Activated CD4-positive, alpha-beta memory T cell treated with anti-CD3 and anti-CD28 coated beads for 36 hours (primary cell): ENCODE results near the gene ARHGAP26. TPM values are rescaled to one million over a fixed set of nuclear protein-coding genes. Genes with fewer than 3 reads are reported as not detected.

Source experiments
- CTCF ChIA-PET: fragments of 350-600 bp; sonication (Branson Sonifier 250); formaldehyde crosslinking; loops from one replicate; lab custom pipeline; 2021; ENCODE audit warnings: antibody characterized with exemption, inconsistent platforms; lab: Charles Lee
- POLR2A ChIA-PET: fragments of 350-600 bp; sonication (Branson Sonifier 250); formaldehyde crosslinking; loops from one replicate; lab custom pipeline; 2021; ENCODE audit warnings: antibody characterized with exemption; lab: Charles Lee
- DNase-seq: peaks from one replicate; pipeline ENCODE4 v3.0.0-alpha.2; 2020
- H3K27ac Mint-ChIP-seq: one replicate; pipeline ENCODE4 v1.8.0; 2021; ENCODE audit warnings: mixed read lengths
- H3K27me3 Mint-ChIP-seq: one replicate; pipeline ENCODE4 v1.8.0; 2021; ENCODE audit warnings: mixed read lengths
- H3K36me3 Mint-ChIP-seq: one replicate; pipeline ENCODE4 v1.8.0; 2021; ENCODE audit warnings: mixed read lengths
- H3K4me1 Mint-ChIP-seq: one replicate; pipeline ENCODE4 v1.8.0; 2021; ENCODE audit warnings: low read depth, mixed read lengths
- H3K4me3 Mint-ChIP-seq: one replicate; pipeline ENCODE4 v1.8.0; 2021; ENCODE audit warnings: mild to moderate bottlenecking, mixed read lengths
- H3K9me3 Mint-ChIP-seq: one replicate; pipeline ENCODE4 v1.8.0; 2021; ENCODE audit warnings: mixed read lengths
- intact Hi-C: fragments of 100-400 bp; cut with micrococcal nuclease; formaldehyde crosslinking; loops from one replicate; pipeline ENCODE4 v1.15.1; 2023
- total RNA-seq, 2 experiments: library from RNA; stranded (reverse); gene quantifications; one replicate each; pipeline ENCODE4 v1.2.3, GENCODE V29; 2021

The ARHGAP26 gene
- total RNA-seq, 2 experiments from 2014 or later, result 16.4 to 16.9 TPM

GRCh38 chr5:143064218-143064641, 294.1 kb downstream of the ARHGAP26 start:
- ChIA-PET POLR2A (interaction anchor here (0.6 to 1.1 kb wide), 3 partner anchors 8 to 156 kb away, joined by 3 read pairs; no protein-coding TSS in a partner anchor), CTCF (no interaction called here)
- no peaks in the 10 kb centered on the region for H3K9me3 Mint-ChIP-seq
- peaks cover 23% of the 10 kb centered on the region for H3K36me3 Mint-ChIP-seq
- H3K27me3 Mint-ChIP-seq, result no peaks in the 10 kb centered on the region
- no peak overlapping the region for H3K4me3 Mint-ChIP-seq
- intact Hi-C loops, result no loop called here
- peaks cover 45% of the 10 kb centered on the region for H3K4me1 Mint-ChIP-seq
- DNase-seq, result no peak
- no peak overlapping the region for H3K27ac Mint-ChIP-seq

- Mint-ChIP-seq H3K36me3 (peaks cover 22% of the 10 kb centered on the region), H3K27me3 (no peaks in the 10 kb centered on the region), H3K4me3 (no peak overlapping the region), H3K4me1 (peaks cover 40% of the 10 kb centered on the region), H3K9me3 (no peaks in the 10 kb centered on the region), H3K27ac (no peak overlapping the region)
- intact Hi-C loops, result loop anchor here (5.0 kb wide), 1 partner anchor 32 kb away; no protein-coding TSS in a partner anchor
- no peak for DNase-seq
- POLR2A ChIA-PET, result interaction anchor here (1.1 kb wide), 1 partner anchor 9 kb away, joined by 3 read pairs; no protein-coding TSS in a partner anchor
- CTCF ChIA-PET, result no interaction called here
These were observed 294.5 kb downstream of the ARHGAP26 start for GRCh38 chr5:143064676-143065075.

- ChIA-PET CTCF (no interaction called here), POLR2A (interaction anchor here (2.2 kb wide), 1 partner anchor 15 kb away, joined by 5 read pairs; no protein-coding TSS in a partner anchor)
- no peak overlapping the region for H3K27ac Mint-ChIP-seq
- intact Hi-C loops, result loop anchor here (5.0 kb wide), 1 partner anchor 33 kb away; no protein-coding TSS in a partner anchor
- DNase-seq, result peak; percentile 43
- H3K4me3 Mint-ChIP-seq, result no peak overlapping the region
- peaks cover 21% of the 10 kb centered on the region for H3K36me3 Mint-ChIP-seq
- H3K4me1 Mint-ChIP-seq, result peaks cover 37% of the 10 kb centered on the region
- H3K9me3 Mint-ChIP-seq, result no peaks in the 10 kb centered on the region
- no peaks in the 10 kb centered on the region for H3K27me3 Mint-ChIP-seq
These were observed 295.2 kb downstream of the ARHGAP26 start for GRCh38 chr5:143065185-143065965.

GRCh38 chr5:143065996-143066522, 295.9 kb downstream of the ARHGAP26 start:
- no peak overlapping the region for H3K4me3 Mint-ChIP-seq
- DNase-seq, result no peak
- H3K27me3 Mint-ChIP-seq, result no peaks in the 10 kb centered on the region
- peaks cover 37% of the 10 kb centered on the region for H3K4me1 Mint-ChIP-seq
- no peaks in the 10 kb centered on the region for H3K9me3 Mint-ChIP-seq
- ChIA-PET POLR2A (interaction anchor here (0.7 to 2.2 kb wide), 5 partner anchors 8 to 57 kb away, joined by 3 to 5 read pairs (median 3); no protein-coding TSS in a partner anchor), CTCF (no interaction called here)
- H3K27ac Mint-ChIP-seq, result peak overlapping the region; percentile 75
- intact Hi-C loops, result loop anchor here (1.0 to 5.0 kb wide), 3 partner anchors 10 to 57 kb away; no protein-coding TSS in a partner anchor
- peaks cover 22% of the 10 kb centered on the region for H3K36me3 Mint-ChIP-seq

GRCh38 chr5:143066556-143067281, 296.5 kb downstream of the ARHGAP26 start:
- Mint-ChIP-seq H3K36me3 (peaks cover 23% of the 10 kb centered on the region), H3K27ac (peak overlapping the region; percentile 75), H3K4me1 (peaks cover 37% of the 10 kb centered on the region), H3K4me3 (no peak overlapping the region), H3K27me3 (no peaks in the 10 kb centered on the region), H3K9me3 (peaks cover 2% of the 10 kb centered on the region)
- ChIA-PET CTCF (no interaction called here), POLR2A (interaction anchor here (0.7 to 2.2 kb wide), 5 partner anchors 9 to 58 kb away, joined by 3 to 5 read pairs (median 3); no protein-coding TSS in a partner anchor)
- DNase-seq, result peak; percentile 62
- intact Hi-C loops, result loop anchor here (1.0 to 5.0 kb wide), 4 partner anchors 10 to 58 kb away; no protein-coding TSS in a partner anchor

- no peaks in the 10 kb centered on the region for H3K27me3 Mint-ChIP-seq
- H3K4me3 Mint-ChIP-seq, result no peak overlapping the region
- intact Hi-C loops, result loop anchor here (5.0 kb wide), 1 partner anchor 36 kb away; no protein-coding TSS in a partner anchor
- peaks cover 17% of the 10 kb centered on the region for H3K36me3 Mint-ChIP-seq
- peaks cover 8% of the 10 kb centered on the region for H3K9me3 Mint-ChIP-seq
- CTCF ChIA-PET, result no interaction called here
- H3K4me1 Mint-ChIP-seq, result peaks cover 37% of the 10 kb centered on the region
- POLR2A ChIA-PET, result no interaction called here
- DNase-seq, result no peak
- H3K27ac Mint-ChIP-seq, result no peak overlapping the region
These were observed 298.5 kb downstream of the ARHGAP26 start for GRCh38 chr5:143068712-143069111.

- intact Hi-C loops, result no loop called here
- Mint-ChIP-seq H3K27ac (no peak overlapping the region), H3K36me3 (peaks cover 16% of the 10 kb centered on the region), H3K4me3 (no peak overlapping the region), H3K9me3 (peaks cover 8% of the 10 kb centered on the region), H3K27me3 (no peaks in the 10 kb centered on the region), H3K4me1 (peaks cover 13% of the 10 kb centered on the region)
- DNase-seq, result no peak
- CTCF ChIA-PET, result no interaction called here
- POLR2A ChIA-PET, result no interaction called here
These were observed 301.8 kb downstream of the ARHGAP26 start for GRCh38 chr5:143071927-143072326.

GRCh38 chr5:143072734-143073133, 302.6 kb downstream of the ARHGAP26 start:
- DNase-seq, result no peak
- intact Hi-C loops, result no loop called here
- ChIA-PET POLR2A (no interaction called here), CTCF (interaction anchor here (1.1 kb wide), 1 partner anchor 13 kb away, joined by 3 read pairs; no protein-coding TSS in a partner anchor)
- Mint-ChIP-seq H3K4me1 (peaks cover 5% of the 10 kb centered on the region), H3K36me3 (peaks cover 16% of the 10 kb centered on the region), H3K27ac (no peak overlapping the region), H3K27me3 (no peaks in the 10 kb centered on the region), H3K4me3 (no peak overlapping the region), H3K9me3 (peaks cover 8% of the 10 kb centered on the region)

- Mint-ChIP-seq H3K4me3 (no peak overlapping the region), H3K27me3 (no peaks in the 10 kb centered on the region), H3K9me3 (peaks cover 8% of the 10 kb centered on the region), H3K36me3 (peaks cover 11% of the 10 kb centered on the region), H3K4me1 (no peaks in the 10 kb centered on the region), H3K27ac (no peak overlapping the region)
- CTCF ChIA-PET, result interaction anchor here (1.1 kb wide), 1 partner anchor 12 kb away, joined by 3 read pairs; no protein-coding TSS in a partner anchor
- no peak for DNase-seq
- intact Hi-C loops, result no loop called here
- POLR2A ChIA-PET, result no interaction called here
These were observed 303.6 kb downstream of the ARHGAP26 start for GRCh38 chr5:143073766-143074165.

GRCh38 chr5:143074414-143074996, 304.3 kb downstream of the ARHGAP26 start:
- Mint-ChIP-seq H3K4me1 (no peaks in the 10 kb centered on the region), H3K36me3 (peaks cover 7% of the 10 kb centered on the region), H3K27ac (no peak overlapping the region), H3K4me3 (no peak overlapping the region), H3K9me3 (peaks cover 8% of the 10 kb centered on the region), H3K27me3 (no peaks in the 10 kb centered on the region)
- DNase-seq, result no peak
- CTCF ChIA-PET, result no interaction called here
- POLR2A ChIA-PET, result no interaction called here
- intact Hi-C loops, result no loop called here

GRCh38 chr5:143076377-143076776, 306.2 kb downstream of the ARHGAP26 start:
- no peak overlapping the region for H3K27ac Mint-ChIP-seq
- H3K4me1 Mint-ChIP-seq, result no peaks in the 10 kb centered on the region
- no peak overlapping the region for H3K4me3 Mint-ChIP-seq
- CTCF ChIA-PET, result no interaction called here
- no peaks in the 10 kb centered on the region for H3K27me3 Mint-ChIP-seq
- POLR2A ChIA-PET, result interaction anchor here (1.1 kb wide), 1 partner anchor 12 kb away, joined by 3 read pairs; no protein-coding TSS in a partner anchor
- intact Hi-C loops, result no loop called here
- no peak for DNase-seq
- H3K36me3 Mint-ChIP-seq, result peaks cover 3% of the 10 kb centered on the region
- H3K9me3 Mint-ChIP-seq, result peaks cover 6% of the 10 kb centered on the region
